Measurements from ENCODE around the gene ICAM2. TPM values are rescaled to one million over a fixed set of nuclear protein-coding genes. Genes with fewer than 3 reads are reported as not detected.
"Not testable (repeated sequence)": the region's sequence is repeated elsewhere in the genome, so short reads cannot be mapped to it uniquely, and the experiment has no call there.

ICAM2 gene
- total and polyA plus RNA-seq, 2 donors from 2014 or later: 38.8 to 55.8 TPM

DNA sequence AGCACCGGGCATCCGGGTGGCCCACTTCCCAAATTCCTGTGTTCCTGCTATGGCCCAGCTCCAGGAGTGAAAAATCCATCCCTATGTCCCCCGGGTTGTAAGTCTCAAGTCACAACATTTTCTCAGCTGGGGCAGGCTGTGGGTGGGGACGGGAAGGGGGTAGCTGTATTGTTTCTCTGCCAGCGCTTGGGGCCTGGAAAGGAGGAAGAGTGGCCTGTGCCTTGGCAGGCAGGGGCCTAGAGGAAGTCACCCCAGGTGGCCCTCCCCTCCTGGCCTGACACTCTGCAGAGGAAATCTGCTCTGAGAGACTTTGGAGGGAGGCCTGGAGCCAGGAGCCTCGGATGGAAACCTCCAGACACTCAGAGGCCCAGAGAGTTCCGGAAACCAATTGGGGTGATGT, 37.1 kb downstream of the ICAM2 start:
- DNase-seq (peak in 1 of 5 donors; percentile 72), FAIRE-seq (no peak)

DNA sequence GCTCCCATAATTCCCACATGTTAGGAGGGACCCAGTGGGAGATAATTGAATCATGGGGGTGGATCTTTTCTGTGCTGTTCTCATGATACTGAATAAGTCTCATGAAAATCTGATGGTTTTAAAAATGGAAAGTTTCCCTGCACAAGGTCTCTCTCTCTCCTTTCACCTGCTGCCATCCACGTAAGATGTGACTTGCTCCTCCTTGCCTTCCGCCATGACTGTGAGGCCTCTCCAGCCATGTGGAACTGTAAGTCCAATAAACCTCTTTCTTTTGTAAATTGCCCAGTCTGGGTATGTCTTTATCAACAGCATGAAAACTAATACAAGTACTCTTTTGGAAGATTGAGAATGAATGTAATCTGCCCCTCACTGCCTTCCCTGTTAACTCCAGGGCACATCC, 37.8 kb downstream of the ICAM2 start:
- intact Hi-C loops (cut with DNase I); H3K9ac ChIP-seq (ENCODE audit: low read length in 3 of 3); DNase-seq; FAIRE-seq; H3K9me3 ChIP-seq (ENCODE audit: control insufficient read depth in 2 of 3, insufficient read depth in 1 of 3, low read length in 3 of 3); H3K27me3 ChIP-seq (ENCODE audit: control insufficient read depth, insufficient read depth, low read length); H3K4me1 ChIP-seq (ENCODE audit: control insufficient read depth in 2 of 3, insufficient read depth in 2 of 3, low read depth in 1 of 3, low read length in 3 of 3); H3K27ac ChIP-seq (ENCODE audit: low read depth in 2 of 2, low read length in 2 of 2); H3K4me3 ChIP-seq (ENCODE audit: low read length in 3 of 3); H3K36me3 ChIP-seq (ENCODE audit: control insufficient read depth in 2 of 3, insufficient read depth in 3 of 3, low read length in 3 of 3): not testable (repeated sequence)

More for the DNA sequence above, 37.1 kb downstream of the ICAM2 start:
- Histone ChIP-seq H3K4me1 (ENCODE audit: control insufficient read depth in 2 of 3, insufficient read depth in 2 of 3, low read depth in 1 of 3, low read length in 3 of 3) (peaks cover 0 to 8% (median 0%) of the 10 kb centered on the region in 3 donors), H3K9me3 (ENCODE audit: control insufficient read depth in 2 of 3, insufficient read depth in 1 of 3, low read length in 3 of 3) (peaks cover 0 to 6% (median 0%) of the 10 kb centered on the region in 3 donors), H3K36me3 (ENCODE audit: control insufficient read depth in 2 of 3, insufficient read depth in 3 of 3, low read length in 3 of 3) (no peaks in the 10 kb centered on the region), H3K27ac (ENCODE audit: low read depth in 2 of 2, low read length in 2 of 2) (peak overlapping the region in 1 of 2 donors; percentile 17), H3K4me3 (ENCODE audit: low read length in 3 of 3) (no peak overlapping the region), H3K27me3 (ENCODE audit: control insufficient read depth, insufficient read depth, low read length) (no peaks in the 10 kb centered on the region), H3K9ac (ENCODE audit: low read length in 3 of 3) (no peak overlapping the region)
- intact Hi-C loops (cut with DNase I): no loop called here
- TF ChIP-seq, protein P1, sequence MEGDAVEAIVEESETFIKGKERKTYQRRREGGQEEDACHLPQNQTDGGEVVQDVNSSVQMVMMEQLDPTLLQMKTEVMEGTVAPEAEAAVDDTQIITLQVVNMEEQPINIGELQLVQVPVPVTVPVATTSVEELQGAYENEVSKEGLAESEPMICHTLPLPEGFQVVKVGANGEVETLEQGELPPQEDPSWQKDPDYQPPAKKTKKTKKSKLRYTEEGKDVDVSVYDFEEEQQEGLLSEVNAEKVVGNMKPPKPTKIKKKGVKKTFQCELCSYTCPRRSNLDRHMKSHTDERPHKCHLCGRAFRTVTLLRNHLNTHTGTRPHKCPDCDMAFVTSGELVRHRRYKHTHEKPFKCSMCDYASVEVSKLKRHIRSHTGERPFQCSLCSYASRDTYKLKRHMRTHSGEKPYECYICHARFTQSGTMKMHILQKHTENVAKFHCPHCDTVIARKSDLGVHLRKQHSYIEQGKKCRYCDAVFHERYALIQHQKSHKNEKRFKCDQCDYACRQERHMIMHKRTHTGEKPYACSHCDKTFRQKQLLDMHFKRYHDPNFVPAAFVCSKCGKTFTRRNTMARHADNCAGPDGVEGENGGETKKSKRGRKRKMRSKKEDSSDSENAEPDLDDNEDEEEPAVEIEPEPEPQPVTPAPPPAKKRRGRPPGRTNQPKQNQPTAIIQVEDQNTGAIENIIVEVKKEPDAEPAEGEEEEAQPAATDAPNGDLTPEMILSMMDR (IDR thresholded peaks at IDR 0.05; ENCODE audit: borderline replicate concordance, extremely low read depth, insufficient read depth): no peak

DNA sequence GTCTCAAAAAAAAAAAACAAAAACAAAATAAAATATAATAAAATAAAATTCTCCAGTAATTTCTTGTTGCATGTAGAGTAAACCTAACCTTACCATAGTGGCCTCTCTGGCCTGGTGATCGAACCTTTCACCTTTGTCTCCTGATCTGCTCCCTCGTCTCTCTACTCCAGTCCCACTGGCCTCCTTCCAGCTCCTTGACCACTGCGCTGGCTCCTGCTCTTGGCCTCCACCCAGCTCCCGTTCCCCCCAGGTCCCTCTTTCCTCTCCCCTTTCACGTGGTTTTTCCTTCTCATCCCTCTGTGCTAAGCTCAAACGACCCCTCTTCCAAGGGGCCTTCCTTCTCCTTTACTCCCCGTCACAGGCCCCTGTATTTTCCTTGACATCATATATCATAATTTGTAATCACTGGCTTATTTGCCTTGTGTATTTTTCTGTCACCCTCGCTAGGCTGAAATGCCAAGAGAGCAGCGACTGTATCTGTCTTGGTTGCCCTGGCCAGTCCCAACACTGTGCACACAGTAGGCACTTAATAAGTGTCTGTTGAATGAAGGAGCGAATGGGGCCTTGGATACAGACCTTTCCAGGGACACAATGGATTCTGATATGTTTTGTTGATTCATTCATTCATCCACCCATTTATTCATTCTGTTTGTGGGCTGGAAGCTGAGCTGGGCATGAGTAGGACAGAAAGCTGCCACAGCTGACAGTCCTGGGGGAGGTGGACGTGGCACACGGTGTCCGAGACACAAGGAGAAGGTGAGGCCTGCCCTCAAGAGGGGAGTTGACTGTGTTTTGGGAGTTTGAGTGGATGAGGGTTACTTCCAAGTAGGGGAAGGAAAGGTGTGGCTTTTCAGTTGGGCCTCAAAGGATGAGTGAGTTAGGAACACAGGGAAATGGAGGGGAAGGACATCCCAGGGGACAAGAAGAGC, 41.9 kb downstream of the ICAM2 start:
- H3K9ac ChIP-seq (ENCODE audit: low read length in 3 of 3): no peak overlapping the region
- FAIRE-seq: no peak
- no peaks in the 10 kb centered on the region for H3K4me1 ChIP-seq (ENCODE audit: control insufficient read depth in 2 of 3, insufficient read depth in 2 of 3, low read depth in 1 of 3, low read length in 3 of 3)
- H3K9me3 ChIP-seq (ENCODE audit: control insufficient read depth in 2 of 3, insufficient read depth in 1 of 3, low read length in 3 of 3): peaks cover 0 to 6% (median 0%) of the 10 kb centered on the region in 3 donors
- peak in 1 of 5 donors; percentile 26 for DNase-seq
- no peaks in the 10 kb centered on the region for H3K27me3 ChIP-seq (ENCODE audit: control insufficient read depth, insufficient read depth, low read length)
- intact Hi-C loops (cut with DNase I): no loop called here
- TF ChIP-seq, protein P1 (IDR thresholded peaks at IDR 0.05; ENCODE audit: borderline replicate concordance, extremely low read depth, insufficient read depth): no peak
- H3K4me3 ChIP-seq (ENCODE audit: low read length in 3 of 3): no peak overlapping the region
- H3K36me3 ChIP-seq (ENCODE audit: control insufficient read depth in 2 of 3, insufficient read depth in 3 of 3, low read length in 3 of 3): no peaks in the 10 kb centered on the region
- no peak overlapping the region for H3K27ac ChIP-seq (ENCODE audit: low read depth in 2 of 2, low read length in 2 of 2)

DNA sequence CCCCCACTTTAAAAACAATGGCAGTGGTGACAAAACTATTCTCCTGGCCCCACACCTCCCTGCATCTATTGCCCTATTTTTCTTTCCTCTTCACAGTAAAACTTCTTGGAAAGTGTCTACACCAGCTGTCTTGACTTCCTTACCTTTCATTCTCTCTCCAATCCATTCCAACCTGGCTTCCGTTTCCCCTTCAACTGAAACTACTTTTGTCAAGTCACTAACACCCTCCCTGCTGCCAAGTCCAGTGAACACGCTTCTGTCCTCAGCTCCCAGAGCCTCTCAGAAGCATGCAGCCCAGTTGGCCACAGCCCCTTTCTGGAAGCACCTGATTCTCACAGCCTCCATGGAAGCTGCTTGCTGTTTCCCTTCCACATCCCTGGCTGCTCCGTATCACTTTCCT, 43.7 kb downstream of the ICAM2 start:
- TF ChIP-seq, protein P1 (IDR thresholded peaks at IDR 0.05; ENCODE audit: borderline replicate concordance, extremely low read depth, insufficient read depth): no peak
- no peak for FAIRE-seq
- DNase-seq: no peak
- no peaks in the 10 kb centered on the region for H3K4me1 ChIP-seq (ENCODE audit: control insufficient read depth in 2 of 3, insufficient read depth in 2 of 3, low read depth in 1 of 3, low read length in 3 of 3)
- no peaks in the 10 kb centered on the region for H3K27me3 ChIP-seq (ENCODE audit: control insufficient read depth, insufficient read depth, low read length)
- peaks cover 0 to 2% (median 0%) of the 10 kb centered on the region in 3 donors for H3K9me3 ChIP-seq (ENCODE audit: control insufficient read depth in 2 of 3, insufficient read depth in 1 of 3, low read length in 3 of 3)
- H3K4me3 ChIP-seq (ENCODE audit: low read length in 3 of 3): no peak overlapping the region
- intact Hi-C loops (cut with DNase I): no loop called here
- no peak overlapping the region for H3K27ac ChIP-seq (ENCODE audit: low read depth in 2 of 2, low read length in 2 of 2)
- no peak overlapping the region for H3K9ac ChIP-seq (ENCODE audit: low read length in 3 of 3)
- no peaks in the 10 kb centered on the region for H3K36me3 ChIP-seq (ENCODE audit: control insufficient read depth in 2 of 3, insufficient read depth in 3 of 3, low read length in 3 of 3)

All from kidney (tissue), 14 donors.